GM13976 (cell line): Measurements from ENCODE around the gene SLC9A5.

Experiments used
- DNase-seq: peaks from one replicate; pipeline ENCODE4 v3.0.0; 2012; ENCODE audit warnings: low spot score
- in situ Hi-C: fragments of 300-500 bp; cut with MboI; formaldehyde crosslinking; loops from one replicate; pipeline ENCODE4 v1.12.0; 2022; ENCODE audit warnings: low sequenced_read_pairs, mixed read lengths, inconsistent platforms; ENCODE audit not compliant: unreplicated experiment
- TF ChIP-seq, protein P1 (sequence below): IDR thresholded peaks from 2 replicates; pipeline ENCODE4 v1.5.1; 2012; ENCODE audit warnings: borderline replicate concordance, mild to moderate bottlenecking; ENCODE audit not compliant: insufficient read depth; ENCODE audit errors: extremely low read depth, missing control alignments, control extremely low read depth

The SLC9A5 gene

DNA sequence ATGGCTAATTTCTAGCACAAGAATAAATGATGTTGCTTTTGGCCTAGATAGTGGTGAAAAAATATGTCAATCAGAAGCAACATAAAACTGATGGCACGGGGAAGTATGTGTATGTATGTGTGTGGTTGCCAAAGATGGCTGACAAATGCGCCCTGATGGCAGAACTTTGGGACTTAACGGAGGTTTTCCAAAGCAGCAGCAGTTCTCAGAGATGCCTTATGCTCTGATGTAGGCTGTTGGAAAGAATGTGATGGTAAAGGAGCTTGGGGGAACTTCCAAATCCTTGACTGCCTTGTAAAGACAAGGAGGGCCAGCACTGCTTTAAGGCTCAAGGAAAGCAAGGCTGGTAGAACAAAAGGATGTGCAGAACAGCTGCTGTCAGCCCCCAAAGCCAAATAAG is 61.8 kb downstream of the SLC9A5 start:
- DNase-seq = no peak
- in situ Hi-C loops = no loop called here
- TF ChIP-seq, protein P1, sequence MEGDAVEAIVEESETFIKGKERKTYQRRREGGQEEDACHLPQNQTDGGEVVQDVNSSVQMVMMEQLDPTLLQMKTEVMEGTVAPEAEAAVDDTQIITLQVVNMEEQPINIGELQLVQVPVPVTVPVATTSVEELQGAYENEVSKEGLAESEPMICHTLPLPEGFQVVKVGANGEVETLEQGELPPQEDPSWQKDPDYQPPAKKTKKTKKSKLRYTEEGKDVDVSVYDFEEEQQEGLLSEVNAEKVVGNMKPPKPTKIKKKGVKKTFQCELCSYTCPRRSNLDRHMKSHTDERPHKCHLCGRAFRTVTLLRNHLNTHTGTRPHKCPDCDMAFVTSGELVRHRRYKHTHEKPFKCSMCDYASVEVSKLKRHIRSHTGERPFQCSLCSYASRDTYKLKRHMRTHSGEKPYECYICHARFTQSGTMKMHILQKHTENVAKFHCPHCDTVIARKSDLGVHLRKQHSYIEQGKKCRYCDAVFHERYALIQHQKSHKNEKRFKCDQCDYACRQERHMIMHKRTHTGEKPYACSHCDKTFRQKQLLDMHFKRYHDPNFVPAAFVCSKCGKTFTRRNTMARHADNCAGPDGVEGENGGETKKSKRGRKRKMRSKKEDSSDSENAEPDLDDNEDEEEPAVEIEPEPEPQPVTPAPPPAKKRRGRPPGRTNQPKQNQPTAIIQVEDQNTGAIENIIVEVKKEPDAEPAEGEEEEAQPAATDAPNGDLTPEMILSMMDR = no peak

DNA sequence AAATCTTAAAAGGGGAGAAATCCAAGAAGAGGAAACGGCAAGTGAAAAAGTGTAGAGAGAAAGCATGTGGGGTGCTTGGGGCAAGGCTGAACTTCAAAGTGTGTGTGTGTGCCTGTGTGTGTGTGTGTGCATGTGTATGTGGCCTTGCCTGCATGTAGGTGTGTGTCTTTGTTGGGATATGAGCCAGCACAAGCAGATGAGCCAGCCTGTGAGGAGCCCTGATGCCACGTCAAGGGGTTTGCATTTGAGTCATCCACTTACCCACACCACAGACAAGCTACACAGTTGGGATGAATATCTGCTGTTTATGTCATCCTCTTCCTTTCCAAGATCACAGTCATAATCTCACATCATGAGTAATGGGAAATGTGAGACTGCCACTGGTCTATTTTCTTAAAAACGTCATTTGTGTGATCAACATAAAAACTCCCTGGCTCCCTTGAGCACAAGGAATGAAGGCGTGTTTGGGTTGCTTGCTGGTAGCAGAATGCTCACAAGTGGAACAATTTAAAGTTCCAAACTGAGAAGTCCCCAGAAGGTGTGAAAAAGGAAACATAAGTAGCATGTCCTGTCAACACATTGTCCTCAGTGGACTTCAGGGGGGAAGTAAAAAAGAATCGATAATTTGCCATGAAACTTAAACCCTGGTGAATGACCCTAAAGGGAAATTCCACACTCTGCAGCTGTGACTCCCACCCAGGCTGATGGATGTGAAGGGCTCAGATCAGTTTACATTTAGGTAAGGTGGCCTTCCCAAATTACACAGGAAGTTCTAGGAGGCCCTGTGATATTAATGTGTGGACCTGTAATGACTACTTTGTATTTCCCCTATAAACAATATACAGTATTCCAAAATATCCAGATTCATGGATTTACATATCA is 63.1 kb downstream of the SLC9A5 start:
- TF ChIP-seq, protein P1 = no peak
- DNase-seq = peak; percentile 74
- in situ Hi-C loops = no loop called here

DNA sequence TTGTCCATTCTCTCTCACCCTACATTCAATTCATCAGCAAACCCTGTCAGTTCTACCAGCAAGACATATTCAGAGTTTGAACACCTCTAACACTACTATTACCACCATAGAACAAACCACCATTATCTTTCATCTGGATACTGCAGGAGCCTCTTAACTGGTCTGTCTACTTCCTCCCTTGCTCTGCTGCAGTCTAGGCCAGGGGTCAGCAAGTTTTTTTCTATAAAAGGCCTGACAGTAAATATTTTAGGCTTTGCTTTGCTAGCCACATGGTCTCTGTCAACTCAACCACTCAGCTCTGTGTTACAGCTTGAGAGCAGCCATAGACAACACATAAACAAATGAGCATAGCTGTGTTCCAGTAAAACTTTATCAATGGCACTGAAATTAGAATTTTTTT is 63.9 kb downstream of the SLC9A5 start:
- DNase-seq = no peak
- in situ Hi-C loops = no loop called here
- TF ChIP-seq, protein P1 = no peak

DNA sequence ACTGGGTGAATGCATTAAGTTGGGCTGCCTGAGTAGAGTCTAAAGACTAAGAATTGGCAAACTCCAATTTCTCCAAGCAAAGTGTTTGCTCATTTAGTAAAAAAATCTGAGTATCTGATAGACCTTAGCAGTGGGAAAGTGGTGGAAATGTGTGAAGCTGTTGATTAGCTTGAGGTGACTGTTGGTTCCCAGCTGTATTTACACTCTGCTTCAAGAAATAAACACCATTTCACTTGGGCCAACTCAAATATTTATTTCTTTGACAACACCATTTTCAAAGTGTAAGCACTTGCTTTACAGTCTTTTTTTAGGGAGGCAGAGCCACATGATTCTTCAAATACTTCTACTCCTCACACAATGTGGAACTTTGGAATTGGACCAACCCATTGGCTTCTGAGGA is 69.1 kb downstream of the SLC9A5 start:
- in situ Hi-C loops = no loop called here
- TF ChIP-seq, protein P1 = no peak

More for the DNA sequence above, 69.1 kb downstream of the SLC9A5 start:
- no peak for DNase-seq
